HG03095 (cell line): ENCODE results near the gene ATXN7.

Experiments
- ATAC-seq: cut with Tn5 transposase; IDR thresholded peaks from one replicate; pipeline ENCODE4 v1.9.1; 2021; ENCODE audit warnings: moderate library complexity; ENCODE audit not compliant: unreplicated experiment

Gene ATXN7

GRCh38 chr3:64039332-64039731 is 175.7 kb downstream of the ATXN7 start:
- no peak for ATAC-seq

GRCh38 chr3:64039981-64040733 is 176.5 kb downstream of the ATXN7 start:
- no peak for ATAC-seq

- ATAC-seq = no peak
Measured at GRCh38 chr3:64042952-64043351, 179.3 kb downstream of the ATXN7 start.

DNA sequence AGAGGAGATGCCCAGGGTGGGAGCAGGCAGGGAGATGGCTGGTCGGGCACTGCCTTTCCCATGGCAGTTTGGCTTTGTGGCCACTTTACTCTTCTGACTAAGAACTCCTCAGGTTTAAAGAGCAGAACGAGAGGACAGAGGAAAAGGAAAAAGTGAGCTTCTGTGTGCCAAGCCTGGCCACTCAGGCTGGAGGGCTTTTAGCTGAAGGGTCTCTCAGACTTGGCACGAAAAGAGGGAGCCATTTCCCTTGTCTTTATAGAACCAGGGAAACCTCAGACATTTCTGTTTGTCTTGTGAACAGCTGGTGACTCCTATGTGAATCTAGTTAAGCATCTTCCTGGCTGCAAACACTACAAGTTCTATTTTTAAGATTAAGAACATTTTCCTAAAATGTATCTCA is 182.9 kb downstream of the ATXN7 start:
- ATAC-seq = no peak

- no peak for ATAC-seq
Measured at GRCh38 chr3:64046996-64047594, 183.4 kb downstream of the ATXN7 start.

DNA sequence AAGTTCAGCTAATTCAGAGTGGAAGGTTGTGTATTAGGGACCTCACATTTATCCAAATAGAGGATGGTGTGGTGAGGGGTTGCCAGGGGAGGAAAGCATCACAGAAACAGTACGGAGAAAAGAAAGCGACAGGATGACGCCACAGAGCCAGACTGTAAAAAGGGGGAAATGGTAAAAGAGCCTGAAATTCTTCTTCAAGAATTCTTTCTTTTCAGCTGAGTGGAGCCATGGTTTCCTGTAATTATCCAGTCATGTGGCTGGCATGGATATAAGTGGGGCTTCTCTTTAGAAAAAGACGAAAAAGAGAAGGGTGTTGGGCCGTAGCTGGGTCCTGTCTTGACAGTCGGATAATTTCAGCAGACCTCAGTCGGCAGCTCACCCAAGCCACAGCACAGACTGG is 184.1 kb downstream of the ATXN7 start:
- no peak for ATAC-seq

GRCh38 chr3:64048631-64049061 is 185.0 kb downstream of the ATXN7 start:
- ATAC-seq = no peak

GRCh38 chr3:64049136-64049535 is 185.5 kb downstream of the ATXN7 start:
- no peak for ATAC-seq

- ATAC-seq = no peak
Measured at GRCh38 chr3:64049832-64050231, 186.2 kb downstream of the ATXN7 start.
